Nephron progenitor cell (in vitro differentiated cells): Measurements from ENCODE around the gene GABBR1.

Experiments used
- DNase-seq: peaks from one replicate; pipeline ENCODE4 v3.0.0; 2021
- H3K27ac Mint-ChIP-seq: 2 replicates; pipeline ENCODE4 v1.8.0; 2021; ENCODE audit warnings: mild to moderate bottlenecking, moderate library complexity, mixed read lengths
- H3K27me3 Mint-ChIP-seq: 2 replicates; pipeline ENCODE4 v1.8.0; 2021; ENCODE audit warnings: mild to moderate bottlenecking, low read depth, mixed read lengths; ENCODE audit not compliant: poor library complexity
- H3K36me3 Mint-ChIP-seq: 2 replicates; pipeline ENCODE4 v1.8.0; 2021; ENCODE audit warnings: low read depth, mixed read lengths
- H3K4me1 Mint-ChIP-seq: 2 replicates; pipeline ENCODE4 v1.8.0; 2021; ENCODE audit warnings: mixed read lengths
- H3K4me3 Mint-ChIP-seq: 2 replicates; pipeline ENCODE4 v1.8.0; 2021; ENCODE audit warnings: mild to moderate bottlenecking, moderate library complexity, mixed read lengths
- H3K9me3 Mint-ChIP-seq: 2 replicates; pipeline ENCODE4 v1.8.0; 2021; ENCODE audit warnings: mild to moderate bottlenecking, moderate library complexity, mixed read lengths
- CTCF ChIP-seq: fragments of 200-600 bp; sonication (generic); IDR thresholded peaks from 2 replicates; pipeline ENCODE4 v1.5.0; 2021; ENCODE audit warnings: antibody characterized with exemption

The GABBR1 gene

GRCh38 chr6:29525311-29525639, 107.7 kb downstream of the GABBR1 start:
- DNase-seq: no peak
- TF ChIP-seq CTCF: no peak
- Mint-ChIP-seq H3K27me3 (no peaks in the 10 kb centered on the region), H3K4me1 (no peaks in the 10 kb centered on the region), H3K4me3 (no peak overlapping the region), H3K36me3 (no peaks in the 10 kb centered on the region), H3K9me3 (peaks cover 13% of the 10 kb centered on the region), H3K27ac (no peak overlapping the region)

GRCh38 chr6:29524444-29525310, 108.3 kb downstream of the GABBR1 start:
- no peak for TF ChIP-seq CTCF
- H3K9me3 Mint-ChIP-seq: peaks cover 13% of the 10 kb centered on the region
- H3K36me3 Mint-ChIP-seq: no peaks in the 10 kb centered on the region
- H3K27ac Mint-ChIP-seq: no peak overlapping the region
- H3K27me3 Mint-ChIP-seq: no peaks in the 10 kb centered on the region
- no peaks in the 10 kb centered on the region for H3K4me1 Mint-ChIP-seq
- no peak overlapping the region for H3K4me3 Mint-ChIP-seq
- DNase-seq: no peak

GRCh38 chr6:29524044-29524443, 108.9 kb downstream of the GABBR1 start:
- TF ChIP-seq CTCF: no peak
- DNase-seq: no peak
- H3K27ac Mint-ChIP-seq: no peak overlapping the region
- no peak overlapping the region for H3K4me3 Mint-ChIP-seq
- H3K4me1 Mint-ChIP-seq: no peaks in the 10 kb centered on the region
- no peaks in the 10 kb centered on the region for H3K27me3 Mint-ChIP-seq
- H3K36me3 Mint-ChIP-seq: no peaks in the 10 kb centered on the region
- H3K9me3 Mint-ChIP-seq: peaks cover 13% of the 10 kb centered on the region

- no peak overlapping the region for H3K4me3 Mint-ChIP-seq
- no peak for TF ChIP-seq CTCF
- no peak for DNase-seq
- H3K36me3 Mint-ChIP-seq: no peaks in the 10 kb centered on the region
- no peaks in the 10 kb centered on the region for H3K4me1 Mint-ChIP-seq
- no peak overlapping the region for H3K27ac Mint-ChIP-seq
- H3K27me3 Mint-ChIP-seq: peaks cover 4% of the 10 kb centered on the region
- peaks cover 13% of the 10 kb centered on the region for H3K9me3 Mint-ChIP-seq
Observed at GRCh38 chr6:29522227-29522626, 110.8 kb downstream of the GABBR1 start.

GRCh38 chr6:29521006-29521680, 111.8 kb downstream of the GABBR1 start:
- peaks cover under 1% of the 10 kb centered on the region for H3K4me1 Mint-ChIP-seq
- DNase-seq: no peak
- TF ChIP-seq CTCF: no peak
- peaks cover 4% of the 10 kb centered on the region for H3K27me3 Mint-ChIP-seq
- H3K27ac Mint-ChIP-seq: no peak overlapping the region
- H3K9me3 Mint-ChIP-seq: peaks cover 17% of the 10 kb centered on the region
- no peaks in the 10 kb centered on the region for H3K36me3 Mint-ChIP-seq
- no peak overlapping the region for H3K4me3 Mint-ChIP-seq
